GM06990 (cell line): ENCODE results near the gene CTTNBP2.

ENCODE experiments used
- DNase-seq: peaks from one replicate; pipeline ENCODE4 v3.0.0-alpha.2; 2011; ENCODE audit not compliant: insufficient read length; ENCODE audit errors: extremely low read depth
- H3K27me3 ChIP-seq: replicated peaks from 2 replicates; pipeline ENCODE4 v1.6.0; 2011; ENCODE audit warnings: low read length; ENCODE audit not compliant: control insufficient read depth, insufficient read depth
- H3K36me3 ChIP-seq: 2 replicates; pipeline ENCODE4 v1.5.1; 2011; ENCODE audit warnings: low read length; ENCODE audit not compliant: control insufficient read depth, insufficient read depth
- H3K4me3 ChIP-seq: replicated peaks from 2 replicates; pipeline ENCODE4 v1.5.1; 2011; ENCODE audit warnings: low read depth, mild to moderate bottlenecking, control low read depth, low read length
- CTCF ChIP-seq: IDR thresholded peaks from 2 replicates; pipeline ENCODE4 v1.5.1; 2011; ENCODE audit warnings: low read length, control low read depth, mild to moderate bottlenecking, inconsistent platforms; ENCODE audit not compliant: insufficient read depth, poor library complexity, severe bottlenecking

Gene CTTNBP2

GRCh38 chr7:117828825-117829224, 44.4 kb downstream of the CTTNBP2 start:
- DNase-seq: no peak
- Histone ChIP-seq H3K27me3 (no peaks in the 10 kb centered on the region; the same call in none of the 2 replicates), H3K4me3 (no peak overlapping the region), H3K36me3 (no peaks in the 10 kb centered on the region)
- TF ChIP-seq CTCF: no peak

GRCh38 chr7:117827862-117828261, 45.4 kb downstream of the CTTNBP2 start:
- DNase-seq: no peak
- H3K36me3 ChIP-seq: no peaks in the 10 kb centered on the region
- TF ChIP-seq CTCF: no peak
- no peaks in the 10 kb centered on the region; the same call in none of the 2 replicates for H3K27me3 ChIP-seq
- H3K4me3 ChIP-seq: no peak overlapping the region

GRCh38 chr7:117825132-117825531, 48.1 kb downstream of the CTTNBP2 start:
- H3K36me3 ChIP-seq: no peaks in the 10 kb centered on the region
- TF ChIP-seq CTCF: no peak
- no peak for DNase-seq
- H3K4me3 ChIP-seq: no peak overlapping the region
- H3K27me3 ChIP-seq: no peaks in the 10 kb centered on the region; the same call in none of the 2 replicates

GRCh38 chr7:117824592-117824991, 48.6 kb downstream of the CTTNBP2 start:
- Histone ChIP-seq H3K4me3 (no peak overlapping the region), H3K36me3 (no peaks in the 10 kb centered on the region), H3K27me3 (no peaks in the 10 kb centered on the region; the same call in none of the 2 replicates)
- DNase-seq: no peak
- no peak for TF ChIP-seq CTCF

GRCh38 chr7:117819558-117819957, 53.7 kb downstream of the CTTNBP2 start:
- no peak for DNase-seq
- H3K4me3 ChIP-seq: no peak overlapping the region
- no peak for TF ChIP-seq CTCF
- H3K36me3 ChIP-seq: no peaks in the 10 kb centered on the region
- H3K27me3 ChIP-seq: peaks cover 2% of the 10 kb centered on the region; the same call in 1 of the 2 replicates

GRCh38 chr7:117818232-117818631, 55.0 kb downstream of the CTTNBP2 start:
- no peak overlapping the region for H3K4me3 ChIP-seq
- H3K27me3 ChIP-seq: peaks cover 2% of the 10 kb centered on the region; the same call in 1 of the 2 replicates
- TF ChIP-seq CTCF: no peak
- no peaks in the 10 kb centered on the region for H3K36me3 ChIP-seq
- DNase-seq: no peak
